ENCODE results near the gene HTRA1.

The HTRA1 gene

GRCh38 chr10:122435212-122435827 lies 26.0 kb upstream of the HTRA1 start:
- Histone ChIP-seq H3K27ac (replicated peaks; ENCODE audit: low read length) (no peak overlapping the region), H3K14ac (ENCODE audit: low read length) (no peak overlapping the region), H3K4me2 (ENCODE audit: insufficient read depth, low read length, poor library complexity, severe bottlenecking) (no peak overlapping the region), H3K4me1 (ENCODE audit: control insufficient read depth in 2 of 2, insufficient read depth in 1 of 2, low read depth in 1 of 2, low read length in 2 of 2) (no peaks in the 10 kb centered on the region), H3K9me3 (replicated peaks in 1 of 2; ENCODE audit: control insufficient read depth in 2 of 2, insufficient read depth in 1 of 2, low read depth in 1 of 2, low read length in 2 of 2) (peaks cover under 1 to 5% of the 10 kb centered on the region in 2 donors), H3K23ac (ENCODE audit: low read depth, low read length, poor library complexity) (no peak overlapping the region), H2BK120ac (ENCODE audit: low read depth, low read length) (no peak overlapping the region), H2AFZ (ENCODE audit: low read length) (no peak overlapping the region), H3K36me3 (replicated peaks in 1 of 2; ENCODE audit: control insufficient read depth in 2 of 2, insufficient read depth in 2 of 2, low read length in 2 of 2) (peaks cover 0 to 2% of the 10 kb centered on the region in 2 donors), H3K4ac (ENCODE audit: low read length) (no peak overlapping the region), H2AK5ac (ENCODE audit: low read depth, low read length) (no peak overlapping the region), H2BK5ac (ENCODE audit: low read length) (no peak overlapping the region), H2BK12ac (ENCODE audit: low read length) (no peak overlapping the region), H3K18ac (ENCODE audit: low read length) (no peak overlapping the region), H3K27me3 (ENCODE audit: control insufficient read depth in 3 of 3, insufficient read depth in 3 of 3, low read depth in 1 of 3, low read length in 3 of 3) (no peaks in the 10 kb centered on the region), H4K91ac (ENCODE audit: low read depth, low read length, poor library complexity) (no peak overlapping the region), H2BK15ac (ENCODE audit: low read length) (no peak overlapping the region), H3K4me3 (ENCODE audit: low read length in 2 of 2) (no peak overlapping the region), H4K8ac (ENCODE audit: low read depth, low read length) (no peak overlapping the region), H3K79me1 (ENCODE audit: low read depth, low read length) (no peaks in the 10 kb centered on the region), H3K9ac (ENCODE audit: low read depth, low read length, poor library complexity) (no peak overlapping the region)
- no CpG with 5 or more reads among the region's 3 CpGs for WGBS, 2 donors (ENCODE audit: extremely low coverage in 2 of 2, insufficient read length in 2 of 2, insufficient replicate concordance in 1 of 2)
- DNase-seq (ENCODE audit: low spot score) = peak; percentile 8

DNA sequence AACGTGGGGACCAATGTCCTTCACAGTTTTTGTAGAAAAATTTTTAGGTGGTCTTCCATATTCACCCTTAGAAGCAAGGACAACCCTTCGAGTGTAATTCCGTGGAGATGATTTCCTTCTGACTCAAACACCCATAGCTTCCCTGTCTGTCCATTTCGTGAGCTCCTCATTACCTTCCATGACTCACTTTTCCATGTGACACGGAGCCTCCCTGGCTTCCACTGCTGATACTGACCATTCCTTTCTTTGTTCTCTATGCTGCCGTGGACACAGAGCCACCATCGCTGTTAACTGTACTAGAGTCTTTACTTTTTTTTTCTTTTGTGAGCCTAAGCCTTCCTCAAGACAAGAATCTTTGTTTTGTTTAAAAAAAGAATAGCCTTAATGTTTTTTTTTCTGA lies 19.4 kb upstream of the HTRA1 start:
- Histone ChIP-seq H2BK5ac (ENCODE audit: low read length) (no peak overlapping the region), H2AK5ac (ENCODE audit: low read depth, low read length) (no peak overlapping the region), H3K9ac (ENCODE audit: low read depth, low read length, poor library complexity) (no peak overlapping the region), H3K27ac (replicated peaks; ENCODE audit: low read length) (no peak overlapping the region), H4K8ac (ENCODE audit: low read depth, low read length) (no peak overlapping the region), H3K36me3 (replicated peaks in 1 of 2; ENCODE audit: control insufficient read depth in 2 of 2, insufficient read depth in 2 of 2, low read length in 2 of 2) (no peaks in the 10 kb centered on the region), H3K4me1 (ENCODE audit: control insufficient read depth in 2 of 2, insufficient read depth in 1 of 2, low read depth in 1 of 2, low read length in 2 of 2) (peaks cover 0 to 10% of the 10 kb centered on the region in 2 donors), H2AFZ (ENCODE audit: low read length) (peak overlapping the region; percentile 30), H2BK12ac (ENCODE audit: low read length) (no peak overlapping the region), H3K4me2 (ENCODE audit: insufficient read depth, low read length, poor library complexity, severe bottlenecking) (no peak overlapping the region), H3K14ac (ENCODE audit: low read length) (no peak overlapping the region), H3K4me3 (ENCODE audit: low read length in 2 of 2) (no peak overlapping the region), H3K27me3 (ENCODE audit: control insufficient read depth in 3 of 3, insufficient read depth in 3 of 3, low read depth in 1 of 3, low read length in 3 of 3) (no peaks in the 10 kb centered on the region), H2BK15ac (ENCODE audit: low read length) (no peak overlapping the region), H4K91ac (ENCODE audit: low read depth, low read length, poor library complexity) (no peak overlapping the region), H3K23ac (ENCODE audit: low read depth, low read length, poor library complexity) (no peak overlapping the region), H3K18ac (ENCODE audit: low read length) (no peak overlapping the region), H2BK120ac (ENCODE audit: low read depth, low read length) (no peak overlapping the region), H3K9me3 (replicated peaks in 1 of 2; ENCODE audit: control insufficient read depth in 2 of 2, insufficient read depth in 1 of 2, low read depth in 1 of 2, low read length in 2 of 2) (peaks cover 6 to 18% of the 10 kb centered on the region in 2 donors), H3K79me1 (ENCODE audit: low read depth, low read length) (no peaks in the 10 kb centered on the region), H3K4ac (ENCODE audit: low read length) (no peak overlapping the region)
- no CpG with 5 or more reads among the region's 7 CpGs for WGBS, 2 donors (ENCODE audit: extremely low coverage in 2 of 2, insufficient read length in 2 of 2, insufficient replicate concordance in 1 of 2)
- DNase-seq (ENCODE audit: low spot score) = no peak

GRCh38 chr10:122445469-122445868 lies 15.9 kb upstream of the HTRA1 start:
- Histone ChIP-seq H3K27ac (replicated peaks; ENCODE audit: low read length) (no peak overlapping the region), H2BK15ac (ENCODE audit: low read length) (no peak overlapping the region)

GRCh38 chr10:122445904-122446303 lies 15.4 kb upstream of the HTRA1 start:
- Histone ChIP-seq H3K14ac (ENCODE audit: low read length) (no peak overlapping the region), H3K18ac (ENCODE audit: low read length) (no peak overlapping the region), H3K4me2 (ENCODE audit: insufficient read depth, low read length, poor library complexity, severe bottlenecking) (no peak overlapping the region), H3K23ac (ENCODE audit: low read depth, low read length, poor library complexity) (no peak overlapping the region), H2BK5ac (ENCODE audit: low read length) (no peak overlapping the region), H2BK15ac (ENCODE audit: low read length) (no peak overlapping the region), H3K4me1 (ENCODE audit: control insufficient read depth in 2 of 2, insufficient read depth in 1 of 2, low read depth in 1 of 2, low read length in 2 of 2) (peaks cover 0 to 10% of the 10 kb centered on the region in 2 donors), H3K36me3 (replicated peaks in 1 of 2; ENCODE audit: control insufficient read depth in 2 of 2, insufficient read depth in 2 of 2, low read length in 2 of 2) (no peaks in the 10 kb centered on the region), H3K27me3 (ENCODE audit: control insufficient read depth in 3 of 3, insufficient read depth in 3 of 3, low read depth in 1 of 3, low read length in 3 of 3) (peaks cover 0 to 4% (median 0%) of the 10 kb centered on the region in 3 experiments), H2AFZ (ENCODE audit: low read length) (no peak overlapping the region), H2BK12ac (ENCODE audit: low read length) (no peak overlapping the region), H2AK5ac (ENCODE audit: low read depth, low read length) (no peak overlapping the region), H3K9ac (ENCODE audit: low read depth, low read length, poor library complexity) (no peak overlapping the region), H4K8ac (ENCODE audit: low read depth, low read length) (no peak overlapping the region), H3K4me3 (ENCODE audit: low read length in 2 of 2) (no peak overlapping the region), H4K91ac (ENCODE audit: low read depth, low read length, poor library complexity) (no peak overlapping the region), H3K4ac (ENCODE audit: low read length) (no peak overlapping the region), H3K9me3 (replicated peaks in 1 of 2; ENCODE audit: control insufficient read depth in 2 of 2, insufficient read depth in 1 of 2, low read depth in 1 of 2, low read length in 2 of 2) (peaks cover 10 to 15% of the 10 kb centered on the region in 2 donors), H2BK120ac (ENCODE audit: low read depth, low read length) (no peak overlapping the region), H3K27ac (replicated peaks; ENCODE audit: low read length) (no peak overlapping the region), H3K79me1 (ENCODE audit: low read depth, low read length) (no peaks in the 10 kb centered on the region)
- DNase-seq (ENCODE audit: low spot score) = no peak

More at GRCh38 chr10:122445469-122445868, 15.9 kb upstream of the HTRA1 start:
- peaks cover 0 to 4% (median 0%) of the 10 kb centered on the region in 3 experiments for H3K27me3 ChIP-seq (ENCODE audit: control insufficient read depth in 3 of 3, insufficient read depth in 3 of 3, low read depth in 1 of 3, low read length in 3 of 3)
- H2AK5ac ChIP-seq (ENCODE audit: low read depth, low read length) = no peak overlapping the region
- DNase-seq (ENCODE audit: low spot score) = no peak
- H2BK12ac ChIP-seq (ENCODE audit: low read length) = no peak overlapping the region
- H3K9ac ChIP-seq (ENCODE audit: low read depth, low read length, poor library complexity) = no peak overlapping the region
- no peak overlapping the region for H2BK5ac ChIP-seq (ENCODE audit: low read length)
- no peak overlapping the region for H3K23ac ChIP-seq (ENCODE audit: low read depth, low read length, poor library complexity)
- H3K4me2 ChIP-seq (ENCODE audit: insufficient read depth, low read length, poor library complexity, severe bottlenecking) = no peak overlapping the region
- H3K4me1 ChIP-seq (ENCODE audit: control insufficient read depth in 2 of 2, insufficient read depth in 1 of 2, low read depth in 1 of 2, low read length in 2 of 2) = peaks cover 0 to 10% of the 10 kb centered on the region in 2 donors
- H4K91ac ChIP-seq (ENCODE audit: low read depth, low read length, poor library complexity) = no peak overlapping the region
- no peak overlapping the region for H3K4me3 ChIP-seq (ENCODE audit: low read length in 2 of 2)
- H3K79me1 ChIP-seq (ENCODE audit: low read depth, low read length) = no peaks in the 10 kb centered on the region
- no peak overlapping the region for H3K18ac ChIP-seq (ENCODE audit: low read length)
- no peak overlapping the region for H3K4ac ChIP-seq (ENCODE audit: low read length)
- peaks cover 10 to 19% of the 10 kb centered on the region in 2 donors for H3K9me3 ChIP-seq (replicated peaks in 1 of 2; ENCODE audit: control insufficient read depth in 2 of 2, insufficient read depth in 1 of 2, low read depth in 1 of 2, low read length in 2 of 2)
- no peak overlapping the region for H2AFZ ChIP-seq (ENCODE audit: low read length)
- H3K36me3 ChIP-seq (replicated peaks in 1 of 2; ENCODE audit: control insufficient read depth in 2 of 2, insufficient read depth in 2 of 2, low read length in 2 of 2) = no peaks in the 10 kb centered on the region
- no peak overlapping the region for H2BK120ac ChIP-seq (ENCODE audit: low read depth, low read length)
- no peak overlapping the region for H4K8ac ChIP-seq (ENCODE audit: low read depth, low read length)
- H3K14ac ChIP-seq (ENCODE audit: low read length) = no peak overlapping the region
- WGBS, 2 donors (ENCODE audit: extremely low coverage in 2 of 2, insufficient read length in 2 of 2, insufficient replicate concordance in 1 of 2) = no CpG with 5 or more reads among the region's 1 CpG
